Measurements from ENCODE around the gene NUP153. TPM values are rescaled to one million over a fixed set of nuclear protein-coding genes. Genes with fewer than 3 reads are reported as not detected.

NUP153 gene
- total RNA-seq, 1 donor from 2014 or later = 30.7 TPM

DNA sequence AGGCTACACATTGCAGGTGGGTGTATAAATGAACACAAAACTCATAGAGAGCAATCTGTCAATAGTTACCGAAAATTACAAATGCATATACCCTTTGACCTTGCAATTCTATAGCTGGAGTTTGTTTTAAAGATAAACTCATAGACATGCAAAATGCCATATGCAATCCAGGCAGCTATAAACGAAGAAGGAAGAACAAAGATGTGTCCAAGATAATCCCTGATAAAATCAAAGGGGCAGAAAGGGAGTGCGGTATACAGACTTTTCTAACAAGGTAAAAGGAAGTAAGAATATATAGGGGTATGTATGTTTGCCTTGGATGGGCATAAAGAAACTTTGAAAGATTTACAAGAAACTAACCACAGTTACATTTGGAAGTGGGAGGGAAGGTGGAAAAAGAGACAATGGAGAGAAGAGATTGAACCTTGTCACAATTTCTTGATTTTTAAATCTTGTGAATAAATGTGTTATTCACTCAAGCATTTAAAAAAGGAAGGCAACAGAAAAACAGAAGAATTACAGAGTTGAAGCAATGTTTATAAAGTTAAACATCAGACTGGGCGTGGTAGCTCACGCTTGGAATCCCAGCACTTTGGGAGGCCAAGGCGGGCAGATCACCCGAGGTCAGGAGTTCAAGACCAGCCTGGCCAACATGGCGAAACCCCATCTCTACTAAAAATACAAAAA, 76.8 kb downstream of the NUP153 start:
- DNase-seq (ENCODE audit: low read depth) = no peak
- TF ChIP-seq, protein P1, sequence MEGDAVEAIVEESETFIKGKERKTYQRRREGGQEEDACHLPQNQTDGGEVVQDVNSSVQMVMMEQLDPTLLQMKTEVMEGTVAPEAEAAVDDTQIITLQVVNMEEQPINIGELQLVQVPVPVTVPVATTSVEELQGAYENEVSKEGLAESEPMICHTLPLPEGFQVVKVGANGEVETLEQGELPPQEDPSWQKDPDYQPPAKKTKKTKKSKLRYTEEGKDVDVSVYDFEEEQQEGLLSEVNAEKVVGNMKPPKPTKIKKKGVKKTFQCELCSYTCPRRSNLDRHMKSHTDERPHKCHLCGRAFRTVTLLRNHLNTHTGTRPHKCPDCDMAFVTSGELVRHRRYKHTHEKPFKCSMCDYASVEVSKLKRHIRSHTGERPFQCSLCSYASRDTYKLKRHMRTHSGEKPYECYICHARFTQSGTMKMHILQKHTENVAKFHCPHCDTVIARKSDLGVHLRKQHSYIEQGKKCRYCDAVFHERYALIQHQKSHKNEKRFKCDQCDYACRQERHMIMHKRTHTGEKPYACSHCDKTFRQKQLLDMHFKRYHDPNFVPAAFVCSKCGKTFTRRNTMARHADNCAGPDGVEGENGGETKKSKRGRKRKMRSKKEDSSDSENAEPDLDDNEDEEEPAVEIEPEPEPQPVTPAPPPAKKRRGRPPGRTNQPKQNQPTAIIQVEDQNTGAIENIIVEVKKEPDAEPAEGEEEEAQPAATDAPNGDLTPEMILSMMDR (conservative IDR thresholded peaks at IDR 0.05; ENCODE audit: low read depth, low read length) = no peak
- H3K4me3 ChIP-seq (ENCODE audit: low read depth, low read length) = no peak overlapping the region

DNA sequence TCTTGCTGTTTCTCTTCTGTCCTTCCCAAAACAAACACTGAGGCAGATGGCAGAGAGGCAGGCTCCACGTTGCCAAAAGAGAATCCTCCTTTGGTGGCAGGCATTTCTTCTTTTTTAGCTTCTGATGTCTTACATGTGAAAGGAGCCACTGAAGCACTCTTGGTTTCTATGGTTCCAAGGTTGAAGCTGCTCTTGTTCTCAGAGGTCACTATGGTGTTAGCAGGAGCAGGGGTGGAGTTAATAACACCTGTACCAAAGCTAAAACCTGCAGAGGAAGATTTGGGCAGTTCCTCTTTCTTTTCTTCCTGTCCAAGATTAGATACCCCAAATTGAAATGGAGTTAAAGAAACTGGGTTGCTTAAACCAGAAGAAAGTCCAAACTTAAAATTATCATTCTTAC, 77.9 kb downstream of the NUP153 start:
- no peak overlapping the region for H3K4me3 ChIP-seq (ENCODE audit: low read depth, low read length)
- TF ChIP-seq, protein P1 (conservative IDR thresholded peaks at IDR 0.05; ENCODE audit: low read depth, low read length) = no peak
- DNase-seq (ENCODE audit: low read depth) = no peak

DNA sequence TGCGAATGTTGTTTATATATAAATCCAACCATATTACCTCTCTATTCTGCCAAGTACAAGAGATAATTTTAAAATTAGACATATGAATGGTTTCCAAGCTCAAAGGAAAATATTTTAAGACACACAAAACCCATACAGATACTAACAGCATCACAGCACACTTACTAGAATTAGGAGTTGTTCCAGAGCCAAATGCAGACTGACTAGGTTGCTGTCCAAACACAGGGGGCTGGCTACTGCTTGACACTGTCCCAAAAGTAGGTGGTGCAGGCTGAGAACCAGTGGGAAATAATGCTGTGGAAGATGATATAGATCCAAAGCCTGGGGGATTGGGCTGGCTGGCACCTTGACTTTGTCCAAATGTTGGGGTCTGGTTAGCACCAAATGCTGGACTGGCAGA, 82.3 kb downstream of the NUP153 start:
- TF ChIP-seq, protein P1 (conservative IDR thresholded peaks at IDR 0.05; ENCODE audit: low read depth, low read length) = no peak
- no peak for DNase-seq (ENCODE audit: low read depth)

DNA sequence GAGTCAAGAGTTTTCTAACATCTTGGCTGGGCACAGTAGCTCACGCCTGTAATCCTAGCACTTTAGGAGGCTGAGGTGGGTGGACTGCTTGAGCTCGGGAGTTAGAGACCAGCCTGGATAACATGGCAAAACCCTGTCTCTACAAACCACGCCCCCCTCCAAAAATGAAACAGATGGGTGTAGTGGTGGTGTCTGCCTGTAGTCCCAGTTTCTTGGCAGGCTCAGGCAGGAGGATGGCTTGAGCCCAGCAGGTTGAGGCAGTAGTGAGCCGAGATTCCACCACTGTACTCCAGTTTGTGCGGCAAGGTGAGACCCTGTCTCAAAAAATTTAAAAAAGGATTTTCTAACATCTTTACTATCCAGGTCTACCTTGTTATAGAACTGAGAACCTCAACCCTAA, 84.6 kb downstream of the NUP153 start:
- DNase-seq (ENCODE audit: low read depth) = no peak
- TF ChIP-seq, protein P1 (conservative IDR thresholded peaks at IDR 0.05; ENCODE audit: low read depth, low read length) = no peak
- H3K4me3 ChIP-seq (ENCODE audit: low read depth, low read length) = no peak overlapping the region

More for the DNA sequence above, 82.3 kb downstream of the NUP153 start:
- H3K4me3 ChIP-seq (ENCODE audit: low read depth, low read length) = no peak overlapping the region

DNA sequence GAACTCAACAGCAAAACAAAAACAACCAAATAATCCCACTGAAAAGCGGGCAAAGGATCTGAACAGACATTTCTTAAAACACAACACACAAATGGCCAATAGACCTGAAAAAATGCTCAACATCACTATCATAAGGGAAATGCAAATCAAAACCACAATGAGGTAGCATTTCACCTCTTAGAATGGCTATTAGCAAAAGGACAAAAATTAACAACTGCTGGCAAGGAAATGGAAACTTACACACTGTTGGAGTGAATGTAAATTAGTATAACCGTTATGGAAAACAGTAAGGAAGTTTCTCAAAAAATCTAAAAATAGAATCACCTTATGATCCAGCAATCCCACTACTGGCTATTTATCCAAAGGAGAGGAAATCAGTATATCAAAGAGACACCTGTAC, 85.7 kb downstream of the NUP153 start:
- H3K4me3 ChIP-seq (ENCODE audit: low read depth, low read length) = no peak overlapping the region
- DNase-seq (ENCODE audit: low read depth) = no peak
- TF ChIP-seq, protein P1 (conservative IDR thresholded peaks at IDR 0.05; ENCODE audit: low read depth, low read length) = no peak

DNA sequence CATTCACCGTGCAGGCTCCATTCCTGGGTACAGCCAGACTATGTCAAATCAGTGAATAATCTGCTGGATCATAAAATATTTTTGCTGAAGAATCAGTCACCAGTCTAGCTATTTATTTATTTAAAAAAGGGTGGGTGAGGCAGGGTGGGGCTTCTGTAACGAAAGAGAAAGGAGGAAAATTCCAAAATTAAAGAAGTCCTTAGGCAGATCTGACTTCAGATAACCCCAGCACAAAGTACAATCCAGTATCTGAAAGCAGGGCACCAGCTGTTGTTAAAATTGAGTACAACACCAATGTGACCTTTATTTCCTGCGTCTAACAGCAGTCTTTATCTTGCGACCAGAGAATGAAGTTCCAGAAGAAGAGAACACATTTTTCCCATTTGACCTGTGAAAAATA, 90.9 kb downstream of the NUP153 start:
- TF ChIP-seq, protein P1 (conservative IDR thresholded peaks at IDR 0.05; ENCODE audit: low read depth, low read length) = no peak
- no peak for DNase-seq (ENCODE audit: low read depth)
- H3K4me3 ChIP-seq (ENCODE audit: low read depth, low read length) = no peak overlapping the region

DNA sequence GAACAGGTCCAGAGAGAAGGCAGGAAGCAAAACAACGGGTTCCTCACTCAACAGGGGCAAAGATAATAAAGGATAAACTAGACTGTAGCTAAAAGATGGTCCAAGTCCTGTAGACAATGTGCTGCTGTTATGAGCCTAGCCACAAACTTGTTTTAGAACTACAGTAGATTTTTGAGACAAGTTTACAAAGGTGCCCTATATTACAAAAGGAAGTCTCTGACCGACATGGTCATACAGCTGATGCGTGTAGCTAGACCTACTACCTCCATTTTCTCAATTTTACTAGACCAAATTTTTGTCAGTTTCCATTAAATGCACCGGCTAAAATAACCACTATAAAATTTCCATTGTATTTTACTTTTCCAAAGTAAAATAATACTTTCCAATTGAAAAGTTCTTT, 94.7 kb downstream of the NUP153 start:
- no peak for DNase-seq (ENCODE audit: low read depth)
- TF ChIP-seq, protein P1 (conservative IDR thresholded peaks at IDR 0.05; ENCODE audit: low read depth, low read length) = no peak
- no peak overlapping the region for H3K4me3 ChIP-seq (ENCODE audit: low read depth, low read length)
